Mesodermal cell (in vitro differentiated cells): ENCODE results near the gene ITGA1. TPM values are rescaled to one million over a fixed set of nuclear protein-coding genes. Genes with fewer than 3 reads are reported as not detected.
"Not testable (repeated sequence)": the region's sequence is repeated elsewhere in the genome, so short reads cannot be mapped to it uniquely, and the experiment has no call there.

Source experiments
- H3K27ac ChIP-seq: 2 replicates; pipeline ENCODE4 v1.7.0; 2013; ENCODE audit warnings: mild to moderate bottlenecking, low read depth, low read length, moderate library complexity; ENCODE audit not compliant: severe bottlenecking
- H3K36me3 ChIP-seq: 2 replicates; pipeline ENCODE4 v1.7.1; 2013; ENCODE audit warnings: mild to moderate bottlenecking, low read length, moderate library complexity; ENCODE audit not compliant: control insufficient read depth, insufficient read depth
- H3K4me1 ChIP-seq: one replicate; pipeline ENCODE4 v1.7.1; 2013; ENCODE audit warnings: mild to moderate bottlenecking, low read length; ENCODE audit not compliant: insufficient read depth, control insufficient read depth, poor library complexity, severe bottlenecking
- H3K4me3 ChIP-seq: 2 replicates; pipeline ENCODE4 v1.7.0; 2013; ENCODE audit warnings: low read length, control low read depth, mild to moderate bottlenecking; ENCODE audit not compliant: insufficient read depth, poor library complexity, severe bottlenecking; ENCODE audit errors: extremely low read depth
- H3K9me3 ChIP-seq: 2 replicates; pipeline ENCODE4 v1.7.1; 2013; ENCODE audit warnings: mild to moderate bottlenecking, low read length, moderate library complexity; ENCODE audit not compliant: control insufficient read depth
- WGBS, 2 experiments: methylation state at CpG; one replicate each; pipeline ENCODE4 v1.1.5; 2013; ENCODE audit warnings: missing lambda C conversion rate in 2 of 2; ENCODE audit not compliant: insufficient coverage in 2 of 2; 5-methylcytosine and 5-hydroxymethylcytosine counted together
- polyA plus RNA-seq, 2 experiments: library from polyadenylated mRNA; stranded (reverse); fragments of 50-300 nt; gene quantifications; one replicate each; pipeline ENCODE4 v1.2.3, GENCODE V29; 2013

The ITGA1 gene
- polyA plus RNA-seq (2013, experiment 1 of 2), result 146 TPM
- 144 TPM for polyA plus RNA-seq (2013, experiment 2 of 2)

- 1% methylated on average over 23 to 32 of the region's 61 CpGs for WGBS, 2 experiments
- H3K4me1 ChIP-seq, result peaks cover 9% of the 10 kb centered on the region
- H3K27ac ChIP-seq, result peak within 1 kb of the TSS; percentile 91
- no peaks in the 10 kb centered on the region for H3K9me3 ChIP-seq
- H3K4me3 ChIP-seq, result peak within 1 kb of the TSS; percentile 67
- H3K36me3 ChIP-seq, result peaks cover 14% of the 10 kb centered on the region
Observed at GRCh38 chr5:52787600-52788504, at the start of gene ITGA1, which contains the start of gene PELO. TSS of gene ITGA1 (plus strand) at chr5:52787916. CDS start at chr5:52788354, 438 bp downstream. TSS of gene PELO (plus strand) at chr5:52787916. CDS start at chr5:52800395, 12,479 bp downstream.

- no peak overlapping the region for H3K4me3 ChIP-seq
- peaks cover 27% of the 10 kb centered on the region for H3K4me1 ChIP-seq
- no peaks in the 10 kb centered on the region for H3K36me3 ChIP-seq
- peak overlapping the region; percentile 24 for H3K27ac ChIP-seq
- no peaks in the 10 kb centered on the region for H3K9me3 ChIP-seq
Observed at GRCh38 chr5:52738095-52738506, 49.6 kb upstream of the ITGA1 start.

- Histone ChIP-seq H3K4me1 (peaks cover 40% of the 10 kb centered on the region), H3K4me3 (no peak overlapping the region), H3K36me3 (no peaks in the 10 kb centered on the region), H3K27ac (no peak overlapping the region), H3K9me3 (no peaks in the 10 kb centered on the region)
- WGBS, 2 experiments, result 100% methylated on average over 1 of the region's 2 CpGs; no CpG with 5 or more reads in 1 of the 2 experiments
Observed at GRCh38 chr5:52740007-52740406, 47.7 kb upstream of the ITGA1 start.

GRCh38 chr5:52743012-52743411 is 44.7 kb upstream of the ITGA1 start:
- peak overlapping the region; percentile 46 for H3K27ac ChIP-seq
- H3K4me1 ChIP-seq, result peaks cover 31% of the 10 kb centered on the region
- H3K9me3 ChIP-seq, result no peaks in the 10 kb centered on the region
- WGBS, 2 experiments, result 55 to 89% methylated on average over 1 to 2 of the region's 2 CpGs
- no peaks in the 10 kb centered on the region for H3K36me3 ChIP-seq
- H3K4me3 ChIP-seq, result no peak overlapping the region

- H3K4me1 ChIP-seq, result peaks cover 26% of the 10 kb centered on the region
- peak overlapping the region; percentile 46 for H3K27ac ChIP-seq
- WGBS, 2 experiments, result no CpG with 5 or more reads among the region's 3 CpGs
- no peaks in the 10 kb centered on the region for H3K9me3 ChIP-seq
- no peak overlapping the region for H3K4me3 ChIP-seq
- no peaks in the 10 kb centered on the region for H3K36me3 ChIP-seq
Observed at GRCh38 chr5:52743529-52743928, 44.2 kb upstream of the ITGA1 start.

- Histone ChIP-seq H3K36me3 (no peaks in the 10 kb centered on the region), H3K9me3 (no peaks in the 10 kb centered on the region), H3K4me1 (peaks cover 24% of the 10 kb centered on the region), H3K4me3 (no peak overlapping the region), H3K27ac (peak overlapping the region; percentile 46)
- 60% methylated on average over 1 of the region's 1 CpG; no CpG with 5 or more reads in 1 of the 2 experiments for WGBS, 2 experiments
Observed at GRCh38 chr5:52743970-52744369, 43.7 kb upstream of the ITGA1 start.

- not testable (repeated sequence) for H3K36me3 ChIP-seq, H3K9me3 ChIP-seq, H3K4me3 ChIP-seq, H3K27ac ChIP-seq
- no CpG with 5 or more reads among the region's 2 CpGs for WGBS, 2 experiments
- H3K4me1 ChIP-seq, result peaks cover 24% of the 10 kb centered on the region
Observed at GRCh38 chr5:52744867-52745458, 42.8 kb upstream of the ITGA1 start.

GRCh38 chr5:52746539-52746938 is 41.2 kb upstream of the ITGA1 start:
- H3K27ac ChIP-seq, result no peak overlapping the region
- H3K36me3 ChIP-seq, result no peaks in the 10 kb centered on the region
- 71% methylated on average over 1 of the region's 2 CpGs; no CpG with 5 or more reads in 1 of the 2 experiments for WGBS, 2 experiments
- H3K9me3 ChIP-seq, result no peaks in the 10 kb centered on the region
- peaks cover 24% of the 10 kb centered on the region for H3K4me1 ChIP-seq
- H3K4me3 ChIP-seq, result no peak overlapping the region

- H3K4me3 ChIP-seq, result no peak overlapping the region
- no peaks in the 10 kb centered on the region for H3K36me3 ChIP-seq
- no peaks in the 10 kb centered on the region for H3K9me3 ChIP-seq
- H3K4me1 ChIP-seq, result peaks cover 8% of the 10 kb centered on the region
- no CpG with 5 or more reads among the region's 1 CpG for WGBS, 2 experiments
- H3K27ac ChIP-seq, result no peak overlapping the region
Observed at GRCh38 chr5:52748590-52748989, 39.1 kb upstream of the ITGA1 start.

GRCh38 chr5:52749666-52750065 is 38.0 kb upstream of the ITGA1 start:
- H3K27ac ChIP-seq, result no peak overlapping the region
- H3K36me3 ChIP-seq, result no peaks in the 10 kb centered on the region
- no peaks in the 10 kb centered on the region for H3K4me1 ChIP-seq
- no peaks in the 10 kb centered on the region for H3K9me3 ChIP-seq
- no peak overlapping the region for H3K4me3 ChIP-seq

- Histone ChIP-seq H3K4me3 (no peak overlapping the region), H3K27ac (no peak overlapping the region), H3K36me3 (no peaks in the 10 kb centered on the region), H3K4me1 (no peaks in the 10 kb centered on the region), H3K9me3 (no peaks in the 10 kb centered on the region)
- WGBS, 2 experiments, result no CpG with 5 or more reads among the region's 1 CpG
Observed at GRCh38 chr5:52751137-52751536, 36.6 kb upstream of the ITGA1 start.
